HEK293T (cell line): ENCODE data around the gene MED29.

Experiments
- CTCF ChIA-PET: fragments of 350-600 bp; formaldehyde crosslinking; extraction: SDS; loops from one replicate; lab custom pipeline; 2021; ENCODE audit warnings: antibody characterized with exemption, inconsistent platforms; lab: Yijun Ruan, JAX
- POLR2A ChIA-PET: fragments of 350-600 bp; formaldehyde crosslinking; extraction: SDS; loops from one replicate; lab custom pipeline; 2020; ENCODE audit warnings: antibody characterized with exemption, inconsistent platforms; lab: Yijun Ruan, JAX
- DNase-seq: peaks from one replicate; pipeline ENCODE4 v3.0.0; 2012; ENCODE audit warnings: mixed read lengths; ENCODE audit errors: extremely low spot score
- ARNT ChIP-seq: fragments of 450-650 bp; IDR thresholded peaks from 2 replicates; pipeline ENCODE4 v1.6.1; 2017; ENCODE audit warnings: mild to moderate bottlenecking
- BHLHE40 ChIP-seq: fragments of 450-650 bp; IDR thresholded peaks from 2 replicates; pipeline ENCODE4 v1.6.1; 2016; ENCODE audit warnings: mild to moderate bottlenecking, moderate library complexity, borderline replicate concordance
- CTBP1 ChIP-seq: fragments of 450-650 bp; IDR thresholded peaks from 2 replicates; pipeline ENCODE4 v1.6.1; 2016; ENCODE audit warnings: borderline replicate concordance
- ELF4 ChIP-seq: fragments of 450-650 bp; IDR thresholded peaks from 2 replicates; pipeline ENCODE4 v1.6.1; 2017; ENCODE audit warnings: antibody characterized with exemption
- FOXA1 ChIP-seq: fragments of 450-650 bp; IDR thresholded peaks from 2 replicates; pipeline ENCODE4 v1.6.1; 2016; ENCODE audit warnings: mild to moderate bottlenecking
- FOXK2 ChIP-seq: fragments of 450-650 bp; IDR thresholded peaks from 2 replicates; pipeline ENCODE4 v1.6.1; 2016; ENCODE audit warnings: mild to moderate bottlenecking
- FOXM1 ChIP-seq: fragments of 450-650 bp; IDR thresholded peaks from 2 replicates; pipeline ENCODE4 v1.6.1; 2017; ENCODE audit warnings: mild to moderate bottlenecking, borderline replicate concordance
- HDGF ChIP-seq: fragments of 450-650 bp; IDR thresholded peaks from 2 replicates; pipeline ENCODE4 v1.6.1; 2017; ENCODE audit warnings: antibody characterized with exemption, borderline replicate concordance
- L3MBTL2 ChIP-seq: fragments of 450-650 bp; conservative IDR thresholded peaks from 2 replicates; pipeline ENCODE4 v1.6.1; 2016; ENCODE audit warnings: mild to moderate bottlenecking
- LEF1 ChIP-seq: fragments of 450-650 bp; IDR thresholded peaks from 2 replicates; pipeline ENCODE4 v1.6.1; 2017; ENCODE audit warnings: mild to moderate bottlenecking, borderline replicate concordance
- NFRKB ChIP-seq: fragments of 450-650 bp; IDR thresholded peaks from 2 replicates; pipeline ENCODE4 v1.6.1; 2016; ENCODE audit warnings: mild to moderate bottlenecking, moderate library complexity
- SP1 ChIP-seq: fragments of 450-650 bp; IDR thresholded peaks from 2 replicates; pipeline ENCODE4 v1.6.1; 2017
- SUZ12 ChIP-seq: fragments of 450-650 bp; IDR thresholded peaks from 2 replicates; pipeline ENCODE4 v1.6.1; 2016; ENCODE audit warnings: mild to moderate bottlenecking
- TARDBP ChIP-seq: fragments of 450-650 bp; IDR thresholded peaks from 2 replicates; pipeline ENCODE4 v1.6.1; 2016
- ZNF384 ChIP-seq: fragments of 450-650 bp; IDR thresholded peaks from 2 replicates; pipeline ENCODE4 v1.6.1; 2016
- TF ChIP-seq, protein P1 (sequence below): fragments of 450-650 bp; IDR thresholded peaks from 2 replicates; pipeline ENCODE4 v1.6.1; 2016

The MED29 gene

DNA sequence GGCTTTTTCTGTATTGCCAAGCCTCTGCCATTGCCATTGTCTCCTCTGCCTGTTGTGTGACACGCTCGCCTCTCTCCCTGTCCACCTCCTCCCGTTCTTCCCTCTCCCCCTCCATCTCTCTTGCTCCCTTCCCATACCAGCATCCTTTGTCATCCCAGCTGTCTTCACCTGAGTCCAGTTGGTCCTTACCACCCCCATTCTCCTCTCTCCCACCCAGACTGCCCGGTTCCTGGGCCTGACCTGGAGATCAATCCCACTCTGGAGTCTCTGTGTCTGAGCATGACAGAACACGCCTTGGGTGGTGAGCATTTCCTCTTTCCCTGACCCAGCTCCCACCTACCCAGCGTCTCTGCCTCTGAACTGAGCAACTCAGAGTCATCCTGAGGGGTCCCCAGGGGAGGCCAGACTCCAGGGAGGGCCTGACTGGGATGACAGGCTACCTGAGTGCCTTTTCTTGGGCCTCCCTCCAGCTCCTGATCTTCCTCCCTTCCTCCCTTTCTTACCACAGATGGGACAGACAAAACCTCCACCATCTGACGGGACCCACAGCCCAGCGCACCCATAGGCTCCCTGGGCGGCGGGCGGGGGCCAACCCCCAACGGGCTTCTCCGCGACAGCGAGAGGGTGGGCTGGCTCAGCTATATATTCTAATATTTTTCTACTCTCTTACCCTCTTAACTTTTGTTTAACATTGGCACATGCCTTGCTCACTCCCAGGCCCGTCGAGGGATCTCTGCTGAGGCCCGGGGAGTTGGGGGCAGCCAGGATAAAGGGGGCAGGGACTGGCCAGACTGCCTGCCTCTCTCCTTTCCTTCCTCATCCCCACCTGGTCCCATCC lies 8.0 kb upstream of the MED29 start:
- ChIA-PET POLR2A (no interaction called here), CTCF (no interaction called here)
- TF ChIP-seq FOXA1 (no peak), FOXM1 (no peak), HDGF (no peak), L3MBTL2 (no peak), ELF4 (no peak), SP1 (no peak), TARDBP (no peak), ARNT (no peak), CTBP1 (no peak), BHLHE40 (no peak), FOXK2 (no peak), SUZ12 (no peak), NFRKB (no peak), LEF1 (no peak), ZNF384 (no peak)
- TF ChIP-seq, protein P1, sequence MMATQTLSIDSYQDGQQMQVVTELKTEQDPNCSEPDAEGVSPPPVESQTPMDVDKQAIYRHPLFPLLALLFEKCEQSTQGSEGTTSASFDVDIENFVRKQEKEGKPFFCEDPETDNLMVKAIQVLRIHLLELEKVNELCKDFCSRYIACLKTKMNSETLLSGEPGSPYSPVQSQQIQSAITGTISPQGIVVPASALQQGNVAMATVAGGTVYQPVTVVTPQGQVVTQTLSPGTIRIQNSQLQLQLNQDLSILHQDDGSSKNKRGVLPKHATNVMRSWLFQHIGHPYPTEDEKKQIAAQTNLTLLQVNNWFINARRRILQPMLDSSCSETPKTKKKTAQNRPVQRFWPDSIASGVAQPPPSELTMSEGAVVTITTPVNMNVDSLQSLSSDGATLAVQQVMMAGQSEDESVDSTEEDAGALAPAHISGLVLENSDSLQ = no peak
- DNase-seq = no peak

DNA sequence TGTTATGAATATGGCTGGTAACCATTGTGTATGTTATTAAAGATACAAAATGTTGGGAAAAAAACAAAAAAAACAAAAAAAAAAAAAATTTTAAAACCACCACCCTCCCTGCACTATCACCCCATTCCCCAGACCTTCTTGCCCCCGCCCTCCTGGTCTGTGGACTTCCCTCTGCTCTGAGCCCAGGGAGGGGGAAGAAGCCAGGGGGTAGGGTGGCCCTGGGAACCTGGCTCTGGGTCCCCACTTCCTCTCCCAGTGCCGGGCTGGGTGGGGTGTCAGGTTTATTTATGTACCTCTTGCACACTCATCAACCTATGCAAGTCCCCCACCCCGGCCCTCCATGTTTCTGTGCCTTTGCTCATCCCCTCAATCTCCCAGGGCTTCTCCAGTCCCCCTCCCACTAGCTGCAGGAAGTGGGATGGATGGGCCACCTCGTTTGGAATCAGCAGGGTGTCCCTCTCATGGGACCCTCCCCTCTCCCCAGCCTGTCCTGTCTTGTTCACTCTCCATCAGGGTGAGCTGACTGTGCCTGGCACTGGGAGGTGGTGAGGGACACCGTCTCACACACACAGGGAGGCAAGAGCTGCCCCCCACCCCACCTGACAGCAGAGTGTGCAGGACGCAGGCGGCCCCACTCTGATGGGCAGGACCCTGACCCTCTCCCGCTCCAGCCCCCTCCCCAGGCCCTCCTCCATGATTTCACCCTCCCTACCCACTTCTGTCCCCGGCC lies 6.2 kb upstream of the MED29 start:
- DNase-seq = no peak
- ChIA-PET POLR2A (no interaction called here), CTCF (no interaction called here)
- TF ChIP-seq, protein P1 = no peak
- TF ChIP-seq ELF4 = no peak
- TF ChIP-seq TARDBP = no peak
- TF ChIP-seq LEF1 = no peak
- TF ChIP-seq FOXK2 = no peak
- TF ChIP-seq SP1 = no peak
- no peak for TF ChIP-seq CTBP1
- no peak for TF ChIP-seq ZNF384
- TF ChIP-seq FOXM1 = no peak
- no peak for TF ChIP-seq SUZ12

DNA sequence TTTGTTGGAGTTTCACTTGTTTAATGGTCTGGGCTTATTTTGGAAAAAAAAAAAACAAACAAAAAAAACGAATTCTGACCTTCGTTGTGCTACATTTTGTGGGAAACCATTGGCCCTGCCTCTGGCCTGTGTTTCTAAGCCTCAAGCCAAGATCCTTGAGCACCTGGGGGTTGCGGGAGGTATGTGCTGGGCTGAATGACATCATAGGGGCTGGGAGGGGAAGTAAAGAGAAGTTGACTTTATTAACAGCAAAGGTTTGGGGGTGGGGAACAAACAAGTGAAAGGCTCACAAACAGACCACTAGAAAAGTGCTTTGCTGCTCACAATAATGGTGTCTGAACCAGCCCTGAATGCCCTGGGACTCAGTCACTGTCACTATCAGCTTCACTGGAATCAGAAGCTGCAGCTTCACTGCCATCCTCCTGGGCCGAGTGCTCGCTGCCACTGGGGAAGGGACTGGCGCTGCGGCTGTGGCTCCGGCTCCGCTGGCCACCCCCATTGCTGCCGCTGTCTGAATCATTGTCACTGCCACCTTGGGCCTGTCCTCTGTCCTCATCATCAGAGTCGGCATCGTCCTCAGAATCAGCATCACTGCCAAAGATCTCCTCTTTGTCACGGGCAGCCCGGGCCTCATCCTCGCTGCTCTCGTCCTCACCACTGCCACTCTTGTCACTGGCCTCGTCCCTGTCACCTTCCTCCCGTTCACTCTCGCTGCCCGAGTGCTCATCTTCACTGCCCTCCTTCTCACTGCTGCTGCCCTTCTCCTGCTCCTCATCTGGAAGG lies 5.4 kb upstream of the MED29 start:
- CTCF ChIA-PET = no interaction called here
- DNase-seq = no peak
- POLR2A ChIA-PET = interaction anchor here (1.0 kb wide), 1 partner anchor 50 kb away, joined by 3 read pairs; the partner anchor contains the start of gene RPS16
- TF ChIP-seq HDGF (no peak), NFRKB (no peak), FOXK2 (no peak), TARDBP (no peak), BHLHE40 (no peak), SUZ12 (no peak), LEF1 (no peak), SP1 (no peak), ELF4 (no peak), L3MBTL2 (no peak), ARNT (no peak), CTBP1 (no peak), FOXA1 (no peak)
- TF ChIP-seq, protein P1 = no peak

DNA sequence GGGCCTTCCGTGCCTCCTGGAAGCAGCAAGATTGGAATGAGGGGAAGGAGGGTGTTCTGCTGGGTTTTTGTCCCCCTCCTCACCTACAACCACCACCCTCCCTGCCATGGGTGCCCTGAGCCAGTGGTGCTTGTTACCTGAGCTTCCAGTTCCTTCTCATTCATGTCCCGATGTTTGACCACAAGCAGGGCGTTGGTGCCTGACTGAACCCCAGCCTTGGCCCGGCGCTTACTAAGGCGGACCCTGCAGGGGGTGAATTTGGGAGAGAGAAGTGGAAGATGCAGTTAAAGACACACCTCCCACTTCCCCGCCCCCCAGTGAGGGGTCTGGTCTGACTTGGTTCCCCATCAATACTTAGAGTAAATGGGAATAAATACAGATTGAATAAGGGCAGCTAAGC lies 4.6 kb upstream of the MED29 start:
- DNase-seq = no peak
- TF ChIP-seq SP1 = no peak
- CTCF ChIA-PET = no interaction called here
- POLR2A ChIA-PET = interaction anchor here (1.0 kb wide), 1 partner anchor 49 kb away, joined by 3 read pairs; the partner anchor contains the start of gene RPS16

DNA sequence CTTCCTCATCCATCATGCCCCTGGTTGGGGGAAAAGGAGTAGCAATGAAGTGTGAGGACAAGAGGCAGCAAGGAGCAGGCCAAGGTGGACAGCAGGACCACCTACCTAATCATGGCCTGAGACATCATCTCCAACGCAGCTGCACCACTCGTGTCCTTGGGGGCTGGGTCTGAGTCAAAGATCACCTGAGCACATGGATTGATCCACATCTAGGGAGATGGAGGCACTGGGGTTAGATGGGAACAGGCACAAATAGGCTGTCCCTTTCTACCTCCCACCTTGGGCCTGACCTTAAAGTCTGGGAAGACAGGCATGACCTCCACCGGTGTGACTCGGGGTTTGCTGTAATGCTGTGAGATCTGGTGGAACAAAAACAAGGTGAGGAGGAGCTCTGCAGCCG lies 2.5 kb upstream of the MED29 start:
- ChIA-PET CTCF (no interaction called here), POLR2A (no interaction called here)
- TF ChIP-seq FOXA1 = no peak
- no peak for TF ChIP-seq SUZ12
- no peak for TF ChIP-seq CTBP1
- no peak for TF ChIP-seq FOXK2
- TF ChIP-seq FOXM1 = no peak
- no peak for TF ChIP-seq NFRKB
- TF ChIP-seq ARNT = no peak
- DNase-seq = no peak
